WI38 (cell line): ENCODE data around the gene TENM4.

ENCODE experiments used
- H3K4me3 ChIP-seq: 2 replicates; pipeline ENCODE4 v1.5.1; 2011; ENCODE audit warnings: low read depth, mild to moderate bottlenecking, control low read depth, low read length
- CTCF ChIP-seq: IDR thresholded peaks from 2 replicates; pipeline ENCODE4 v1.5.1; 2012; ENCODE audit warnings: low read depth, mild to moderate bottlenecking, control low read depth, low read length

The TENM4 gene

GRCh38 chr11:79437981-79438630 is 2.7 kb downstream of the TENM4 start:
- peak overlapping the region; percentile 60 for H3K4me3 ChIP-seq
- TF ChIP-seq CTCF: no peak

- TF ChIP-seq CTCF: no peak
- H3K4me3 ChIP-seq: peak overlapping the region; percentile 60
These were observed 3.4 kb downstream of the TENM4 start for GRCh38 chr11:79437278-79437980.

- peak overlapping the region; percentile 60 for H3K4me3 ChIP-seq
- TF ChIP-seq CTCF: no peak
These were observed 3.9 kb downstream of the TENM4 start for GRCh38 chr11:79436919-79437277.

- H3K4me3 ChIP-seq: no peak overlapping the region
- no peak for TF ChIP-seq CTCF
These were observed 6.5 kb downstream of the TENM4 start for GRCh38 chr11:79434283-79434682.

GRCh38 chr11:79432138-79432537 is 8.7 kb downstream of the TENM4 start:
- no peak overlapping the region for H3K4me3 ChIP-seq
- TF ChIP-seq CTCF: no peak

GRCh38 chr11:79431535-79431934 is 9.3 kb downstream of the TENM4 start:
- TF ChIP-seq CTCF: no peak
- no peak overlapping the region for H3K4me3 ChIP-seq

- no peak overlapping the region for H3K4me3 ChIP-seq
- no peak for TF ChIP-seq CTCF
These were observed 10.6 kb downstream of the TENM4 start for GRCh38 chr11:79430280-79430679.
